Measurements from ENCODE around the gene TOR4A. TPM values are rescaled to one million over a fixed set of nuclear protein-coding genes. Genes with fewer than 3 reads are reported as not detected.

The TOR4A gene
- total RNA-seq, 2 donors from 2014 or later, result 1.6 to 7.3 TPM

DNA sequence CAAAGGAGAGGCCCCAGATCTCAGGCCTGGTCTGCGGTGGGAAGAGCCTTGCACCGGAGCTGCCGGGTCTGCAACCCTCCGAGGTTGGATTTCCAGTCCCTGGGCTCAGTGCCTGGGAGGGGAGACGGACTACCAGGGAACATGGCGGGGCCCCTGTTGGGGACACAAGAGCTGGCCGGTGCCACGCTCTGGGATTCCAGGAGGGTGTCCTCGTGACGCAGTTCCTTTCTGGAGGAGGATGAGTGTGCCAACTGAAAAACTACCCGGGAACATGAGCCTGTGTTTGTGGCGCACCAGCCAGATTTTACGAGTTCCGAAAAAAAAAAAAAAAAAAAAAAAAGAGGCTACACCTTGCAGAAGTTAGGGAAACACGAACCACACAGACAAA is 15.6 kb downstream of the TOR4A start:
- TF ChIP-seq, protein P1, sequence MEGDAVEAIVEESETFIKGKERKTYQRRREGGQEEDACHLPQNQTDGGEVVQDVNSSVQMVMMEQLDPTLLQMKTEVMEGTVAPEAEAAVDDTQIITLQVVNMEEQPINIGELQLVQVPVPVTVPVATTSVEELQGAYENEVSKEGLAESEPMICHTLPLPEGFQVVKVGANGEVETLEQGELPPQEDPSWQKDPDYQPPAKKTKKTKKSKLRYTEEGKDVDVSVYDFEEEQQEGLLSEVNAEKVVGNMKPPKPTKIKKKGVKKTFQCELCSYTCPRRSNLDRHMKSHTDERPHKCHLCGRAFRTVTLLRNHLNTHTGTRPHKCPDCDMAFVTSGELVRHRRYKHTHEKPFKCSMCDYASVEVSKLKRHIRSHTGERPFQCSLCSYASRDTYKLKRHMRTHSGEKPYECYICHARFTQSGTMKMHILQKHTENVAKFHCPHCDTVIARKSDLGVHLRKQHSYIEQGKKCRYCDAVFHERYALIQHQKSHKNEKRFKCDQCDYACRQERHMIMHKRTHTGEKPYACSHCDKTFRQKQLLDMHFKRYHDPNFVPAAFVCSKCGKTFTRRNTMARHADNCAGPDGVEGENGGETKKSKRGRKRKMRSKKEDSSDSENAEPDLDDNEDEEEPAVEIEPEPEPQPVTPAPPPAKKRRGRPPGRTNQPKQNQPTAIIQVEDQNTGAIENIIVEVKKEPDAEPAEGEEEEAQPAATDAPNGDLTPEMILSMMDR (IDR thresholded peaks at IDR 0.05), result no peak
- no peak for TF ChIP-seq POLR2A (IDR thresholded peaks at IDR 0.05)
- TF ChIP-seq POLR2AphosphoS5 (IDR thresholded peaks at IDR 0.05), result peak; percentile 53
- Histone ChIP-seq H3K9me3 (no peaks in the 10 kb centered on the region), H3K4me1 (replicated peaks) (peaks cover 10% of the 10 kb centered on the region), H3K27me3 (replicated peaks; ENCODE audit: insufficient read depth) (no peaks in the 10 kb centered on the region), H3K4me3 (no peak overlapping the region), H3K27ac (peak overlapping the region; percentile 72 to 94), H3K36me3 (no peaks in the 10 kb centered on the region)
- intact Hi-C loops (cut with DNase I), result loop anchor here (10.0 kb wide), 2 partner anchors 112 to 232 kb away; no protein-coding TSS in a partner anchor
- DNase-seq (ENCODE audit: low spot score), result peak; percentile 63
- WGBS, result 38% methylated on average over 15 of the region's 15 CpGs

DNA sequence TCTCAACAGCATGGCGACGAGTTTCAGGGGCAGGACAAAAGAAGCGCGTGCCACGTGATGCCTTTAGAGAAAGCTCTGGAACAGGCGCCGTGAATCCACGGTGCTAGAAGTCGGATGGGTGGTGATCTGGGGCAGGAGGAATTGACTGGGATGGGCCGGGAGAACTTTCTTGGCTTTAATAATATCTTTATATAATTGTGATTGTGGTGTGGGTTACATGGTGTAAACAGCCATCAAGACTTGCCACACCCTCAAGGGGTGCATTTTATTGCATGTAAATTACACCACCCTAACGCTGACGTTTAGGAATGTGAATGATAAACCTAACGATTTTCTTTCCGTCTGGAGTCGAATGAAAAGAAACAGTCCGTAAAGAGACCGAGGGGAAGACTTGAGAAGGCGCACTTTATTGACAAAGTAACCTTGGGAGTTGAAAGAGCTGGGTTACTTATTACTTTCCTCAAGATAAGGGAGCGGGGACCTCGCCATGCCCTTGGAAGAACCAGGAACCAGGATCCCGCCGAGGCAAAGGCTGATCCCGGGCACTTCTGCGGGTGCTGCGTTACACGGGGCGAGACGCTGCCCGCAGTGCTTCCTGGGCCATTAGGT is 16.1 kb downstream of the TOR4A start:
- DNase-seq (ENCODE audit: low spot score), result no peak
- no peak overlapping the region for H3K4me3 ChIP-seq
- peak overlapping the region; percentile 72 to 94 for H3K27ac ChIP-seq
- intact Hi-C loops (cut with DNase I), result loop anchor here (10.0 kb wide), 2 partner anchors 111 to 231 kb away; no protein-coding TSS in a partner anchor
- peaks cover 12% of the 10 kb centered on the region for H3K4me1 ChIP-seq (replicated peaks)
- WGBS, result 48% methylated on average over 29 of the region's 29 CpGs
- H3K36me3 ChIP-seq, result no peaks in the 10 kb centered on the region
- TF ChIP-seq POLR2AphosphoS5 (IDR thresholded peaks at IDR 0.05) (peak; percentile 22), POLR2A (IDR thresholded peaks at IDR 0.05) (no peak)
- TF ChIP-seq, protein P1 (IDR thresholded peaks at IDR 0.05), result no peak
- no peaks in the 10 kb centered on the region for H3K27me3 ChIP-seq (replicated peaks; ENCODE audit: insufficient read depth)
- H3K9me3 ChIP-seq, result no peaks in the 10 kb centered on the region

DNA sequence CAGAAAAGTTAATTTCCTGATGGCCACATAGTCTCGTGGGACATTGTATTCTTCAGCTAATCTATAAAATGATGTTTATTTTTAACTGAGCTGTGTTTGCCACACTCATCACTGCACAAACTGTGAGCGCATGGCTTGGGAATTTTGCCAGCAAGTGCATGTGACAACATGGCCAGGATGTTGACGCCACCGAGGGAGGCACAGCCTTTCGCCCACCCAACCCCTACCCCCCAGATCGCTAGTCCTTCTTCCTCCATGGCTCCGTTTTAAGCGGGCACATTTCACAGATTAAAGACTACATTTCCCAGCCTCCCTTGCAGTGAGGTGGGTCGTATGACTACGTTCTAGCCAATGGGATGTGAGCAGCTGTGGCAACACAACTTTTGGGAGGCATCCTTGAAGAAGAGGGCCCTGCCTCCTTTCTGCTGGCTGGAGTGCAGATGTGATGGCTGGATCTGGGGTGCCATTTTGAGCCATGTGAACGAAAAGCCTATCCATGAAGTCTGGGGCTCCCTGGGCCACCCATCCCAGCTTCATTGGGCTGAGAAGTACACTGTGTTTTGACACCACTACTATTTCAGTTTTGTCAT is 16.7 kb downstream of the TOR4A start:
- intact Hi-C loops (cut with DNase I), result loop anchor here (10.0 kb wide), 2 partner anchors 111 to 231 kb away; no protein-coding TSS in a partner anchor
- Histone ChIP-seq H3K4me3 (no peak overlapping the region), H3K27ac (peak overlapping the region; percentile 72 to 94), H3K9me3 (no peaks in the 10 kb centered on the region), H3K27me3 (replicated peaks; ENCODE audit: insufficient read depth) (no peaks in the 10 kb centered on the region), H3K4me1 (replicated peaks) (peaks cover 12% of the 10 kb centered on the region), H3K36me3 (no peaks in the 10 kb centered on the region)
- WGBS, result 41% methylated on average over 11 of the region's 11 CpGs
- DNase-seq (ENCODE audit: low spot score), result no peak
- TF ChIP-seq, protein P1 (IDR thresholded peaks at IDR 0.05), result peak in 1 of 4 experiments; percentile 6
- peak; percentile 77 for TF ChIP-seq POLR2AphosphoS5 (IDR thresholded peaks at IDR 0.05)
- no peak for TF ChIP-seq POLR2A (IDR thresholded peaks at IDR 0.05)

DNA sequence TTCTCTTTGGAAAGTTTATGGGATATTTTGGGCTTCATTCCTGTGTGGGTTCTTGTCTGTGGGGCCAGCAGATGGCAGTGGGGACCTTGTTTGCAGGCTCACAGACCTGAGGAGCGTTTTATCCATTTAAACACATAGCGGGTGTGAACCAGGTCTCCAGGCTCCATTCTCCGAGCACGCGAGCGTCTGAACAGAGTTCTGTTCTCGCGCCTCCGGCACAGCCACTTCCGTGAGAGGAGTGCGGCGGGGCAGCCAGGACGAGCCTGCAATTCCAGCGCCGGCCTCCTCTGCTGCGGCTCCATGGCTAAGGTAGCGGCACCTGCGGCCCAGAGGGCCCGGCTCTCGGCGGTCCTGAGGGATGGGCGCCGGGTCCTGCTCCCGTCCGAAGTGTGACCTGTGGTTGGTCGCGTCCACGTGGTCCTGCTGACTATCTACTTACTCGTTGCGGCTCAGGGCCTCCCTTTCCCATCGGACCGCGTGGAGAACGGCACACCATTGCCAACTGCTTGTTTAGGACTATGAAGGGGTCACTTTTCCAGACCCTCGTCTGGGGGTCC is 17.2 kb downstream of the TOR4A start:
- TF ChIP-seq POLR2A (IDR thresholded peaks at IDR 0.05), result no peak
- TF ChIP-seq, protein P1 (IDR thresholded peaks at IDR 0.05), result peak in 1 of 4 experiments; percentile 16
- 23% methylated on average over 35 of the region's 35 CpGs for WGBS
- peaks cover 12% of the 10 kb centered on the region for H3K4me1 ChIP-seq (replicated peaks)
- H3K27me3 ChIP-seq (replicated peaks; ENCODE audit: insufficient read depth), result no peaks in the 10 kb centered on the region
- no peaks in the 10 kb centered on the region for H3K36me3 ChIP-seq
- H3K27ac ChIP-seq, result peak overlapping the region; percentile 72 to 94
- H3K9me3 ChIP-seq, result no peaks in the 10 kb centered on the region
- no peak for DNase-seq (ENCODE audit: low spot score)
- H3K4me3 ChIP-seq, result peak overlapping the region in 1 of 2 donors; percentile 31
- intact Hi-C loops (cut with DNase I), result loop anchor here (10.0 kb wide), 2 partner anchors 110 to 230 kb away; no protein-coding TSS in a partner anchor

Data from prostate gland (tissue), 2 donors.